Mesenchymal stem cell (in vitro differentiated cells and primary cell): Measurements from ENCODE around the gene CD8B2. TPM values are rescaled to one million over a fixed set of nuclear protein-coding genes. Genes with fewer than 3 reads are reported as not detected.
"Not testable (repeated sequence)": the region's sequence is repeated elsewhere in the genome, so short reads cannot be mapped to it uniquely, and the experiment has no call there.

ENCODE experiments used
- DNase-seq: peaks from one replicate; pipeline ENCODE4 v3.0.0-alpha.2; 2013
- H2AFZ ChIP-seq: one replicate; pipeline ENCODE4 v1.6.1; 2013; ENCODE audit warnings: low read depth, mild to moderate bottlenecking, control low read depth, inconsistent platforms, low read length, moderate library complexity
- H2AK5ac ChIP-seq: 2 replicates; pipeline ENCODE4 v1.6.1; 2013; ENCODE audit warnings: low read length, moderate library complexity, mild to moderate bottlenecking, inconsistent platforms; ENCODE audit not compliant: severe bottlenecking
- H2BK120ac ChIP-seq: one replicate; pipeline ENCODE4 v1.6.1; 2013; ENCODE audit warnings: low read depth, mild to moderate bottlenecking, inconsistent platforms, low read length, moderate library complexity
- H2BK12ac ChIP-seq, 2 experiments: one replicate each; pipeline ENCODE4 v1.6.1; 2013; ENCODE audit warnings: inconsistent platforms in 2 of 2, low read length in 2 of 2, mild to moderate bottlenecking in 2 of 2, moderate library complexity in 2 of 2, control low read depth in 1 of 2
- H2BK15ac ChIP-seq: one replicate; pipeline ENCODE4 v1.6.1; 2013; ENCODE audit warnings: mild to moderate bottlenecking, low read depth, inconsistent platforms; ENCODE audit not compliant: poor library complexity, severe bottlenecking
- H2BK5ac ChIP-seq: 2 replicates; pipeline ENCODE4 v1.6.1; 2013; ENCODE audit warnings: low read depth, mild to moderate bottlenecking, low read length, control low read depth, inconsistent platforms; ENCODE audit not compliant: poor library complexity, severe bottlenecking
- H3K14ac ChIP-seq, 2 experiments: one replicate each; pipeline ENCODE4 v1.6.1; 2013; ENCODE audit warnings: inconsistent platforms in 2 of 2, low read length in 2 of 2, control low read depth in 1 of 2, mild to moderate bottlenecking in 1 of 2, moderate library complexity in 1 of 2
- H3K18ac ChIP-seq, 2 experiments: one replicate each; pipeline ENCODE4 v1.6.1; 2013; ENCODE audit warnings: inconsistent platforms in 2 of 2, low read length in 2 of 2, control low read depth in 1 of 2, low read depth in 1 of 2, mild to moderate bottlenecking in 1 of 2
- H3K23ac ChIP-seq, 2 experiments: one replicate each; pipeline ENCODE4 v1.6.1; 2013; ENCODE audit warnings: inconsistent platforms in 2 of 2, low read length in 2 of 2, mild to moderate bottlenecking in 2 of 2, moderate library complexity in 2 of 2, control low read depth in 1 of 2
- H3K27ac ChIP-seq: 2 replicates; pipeline ENCODE4 v1.5.1; 2013; ENCODE audit warnings: mild to moderate bottlenecking, moderate library complexity, low read length, control low read depth, inconsistent platforms; ENCODE audit not compliant: poor library complexity, severe bottlenecking
- H3K27me3 ChIP-seq, 2 experiments: 2 replicates each; pipeline versions ENCODE4 v1.6.1 to v1.7.0; 2013; ENCODE audit warnings: low read length in 2 of 2, mild to moderate bottlenecking in 2 of 2, moderate library complexity in 2 of 2, control low read depth in 1 of 2, inconsistent platforms in 1 of 2; ENCODE audit not compliant: control insufficient read depth in 1 of 2, insufficient read depth in 1 of 2
- H3K36me3 ChIP-seq, 2 experiments: 2 replicates each; pipeline versions ENCODE4 v1.6.1 to v1.7.0; 2013; ENCODE audit warnings: low read length in 2 of 2, control low read depth in 1 of 2, inconsistent platforms in 1 of 2, low read depth in 1 of 2, mild to moderate bottlenecking in 1 of 2; ENCODE audit not compliant: insufficient read depth in 2 of 2, control insufficient read depth in 1 of 2
- H3K4ac ChIP-seq, 2 experiments: one replicate each; pipeline ENCODE4 v1.6.1; 2013; ENCODE audit warnings: inconsistent platforms in 2 of 2, low read length in 2 of 2, mild to moderate bottlenecking in 2 of 2, moderate library complexity in 2 of 2, control low read depth in 1 of 2, low read depth in 1 of 2
- H3K4me1 ChIP-seq: 2 replicates; pipeline ENCODE4 v1.6.1; 2013; ENCODE audit warnings: low read depth, low read length, control low read depth; ENCODE audit not compliant: control insufficient read depth, insufficient read depth
- H3K4me2 ChIP-seq: 2 replicates; pipeline ENCODE4 v1.6.1; 2013; ENCODE audit warnings: low read length, mild to moderate bottlenecking, inconsistent platforms; ENCODE audit not compliant: poor library complexity, severe bottlenecking
- H3K4me3 ChIP-seq, 2 experiments: 2 replicates each; pipeline versions ENCODE4 v1.5.1 to v1.7.0; 2013; ENCODE audit warnings: low read length in 2 of 2, mild to moderate bottlenecking in 2 of 2, control low read depth in 1 of 2, low read depth in 1 of 2; ENCODE audit not compliant: insufficient read depth in 1 of 2
- H3K79me1 ChIP-seq: replicated peaks from 2 replicates; pipeline ENCODE4 v1.6.1; 2013; ENCODE audit warnings: mild to moderate bottlenecking, control low read depth, low read length, inconsistent platforms; ENCODE audit not compliant: poor library complexity, severe bottlenecking
- H3K9ac ChIP-seq: 2 replicates; pipeline ENCODE4 v1.7.0; 2013; ENCODE audit warnings: mild to moderate bottlenecking, low read length, moderate library complexity
- H3K9me3 ChIP-seq: 2 replicates; pipeline ENCODE4 v1.7.0; 2013; ENCODE audit warnings: mild to moderate bottlenecking, low read length; ENCODE audit not compliant: control insufficient read depth
- H4K8ac ChIP-seq: one replicate; pipeline ENCODE4 v1.6.1; 2013; ENCODE audit warnings: inconsistent platforms, mild to moderate bottlenecking, low read length, moderate library complexity
- H4K91ac ChIP-seq: one replicate; pipeline ENCODE4 v1.6.1; 2013; ENCODE audit warnings: mild to moderate bottlenecking, low read length, inconsistent platforms
- WGBS: methylation state at CpG from one replicate; pipeline ENCODE4 v1.1.7; 2013; ENCODE audit warnings: mixed read lengths; 5-methylcytosine and 5-hydroxymethylcytosine counted together
- polyA plus RNA-seq, 2 experiments: library from polyadenylated mRNA; stranded (reverse); fragments of 200-250 nt; gene quantifications; one replicate each; pipeline ENCODE4 v1.2.3, GENCODE V29; 2013

CD8B2 gene
- not detected for polyA plus RNA-seq (2013, experiment 1 of 2)
- polyA plus RNA-seq (2013, experiment 2 of 2) = not detected

DNA sequence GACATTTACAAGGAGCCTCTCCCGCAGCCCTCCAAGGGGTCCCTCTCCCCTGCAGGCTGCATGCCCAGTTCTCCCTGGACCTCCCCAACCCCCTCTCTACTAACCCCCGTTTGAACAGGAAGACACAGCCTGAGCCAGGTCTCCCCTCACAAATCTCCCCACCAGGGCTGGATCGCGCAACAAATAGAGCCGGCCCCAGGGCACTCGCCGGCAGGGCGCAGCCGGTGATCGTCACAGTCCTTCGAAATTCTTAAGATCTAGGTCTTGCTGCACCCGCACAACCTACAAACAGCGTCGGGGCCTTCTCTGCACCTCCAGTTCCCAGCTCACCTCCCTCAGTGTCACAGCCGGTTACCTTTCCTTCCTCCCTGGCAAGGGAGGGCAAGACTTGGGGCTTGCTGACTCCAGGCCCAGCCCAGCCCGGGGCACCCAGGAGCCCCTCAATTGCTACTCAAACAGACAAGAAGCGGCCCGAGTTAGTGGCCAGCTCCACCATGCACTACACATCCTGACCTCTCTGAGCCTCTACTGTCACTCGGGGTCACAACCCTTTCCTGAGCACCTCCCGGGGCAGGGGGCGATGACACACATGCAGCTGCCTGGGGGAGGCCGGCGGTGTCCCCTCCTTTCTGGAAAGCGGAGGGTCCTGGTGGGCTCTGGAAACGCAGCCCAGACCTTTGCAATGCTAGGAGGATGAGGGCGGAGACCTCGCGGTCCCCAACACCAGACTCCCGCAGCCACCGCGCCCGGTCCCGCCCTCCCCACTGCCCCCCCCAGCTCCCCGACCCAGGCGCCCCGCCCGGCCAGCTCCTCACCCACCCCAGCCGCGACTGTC is at the start of gene CD8B2:
CD8B2 (plus strand) TSS at position 814 of the 835 bp plus-strand sequence. CDS start 63 bp downstream, outside the sequence.
- H3K9ac ChIP-seq, H4K8ac ChIP-seq, H2BK12ac ChIP-seq, H4K91ac ChIP-seq, H3K14ac ChIP-seq, H3K27ac ChIP-seq, H3K4me2 ChIP-seq, H3K79me1 ChIP-seq, H3K18ac ChIP-seq, H2AK5ac ChIP-seq, H3K4me1 ChIP-seq, H2BK120ac ChIP-seq, H3K4ac ChIP-seq, H3K36me3 ChIP-seq, H2BK5ac ChIP-seq, DNase-seq, H2AFZ ChIP-seq, H3K4me3 ChIP-seq, H3K23ac ChIP-seq, H3K9me3 ChIP-seq, H3K27me3 ChIP-seq, H2BK15ac ChIP-seq: not testable (repeated sequence)
- WGBS = 0% methylated on average over 4 of the region's 39 CpGs

DNA sequence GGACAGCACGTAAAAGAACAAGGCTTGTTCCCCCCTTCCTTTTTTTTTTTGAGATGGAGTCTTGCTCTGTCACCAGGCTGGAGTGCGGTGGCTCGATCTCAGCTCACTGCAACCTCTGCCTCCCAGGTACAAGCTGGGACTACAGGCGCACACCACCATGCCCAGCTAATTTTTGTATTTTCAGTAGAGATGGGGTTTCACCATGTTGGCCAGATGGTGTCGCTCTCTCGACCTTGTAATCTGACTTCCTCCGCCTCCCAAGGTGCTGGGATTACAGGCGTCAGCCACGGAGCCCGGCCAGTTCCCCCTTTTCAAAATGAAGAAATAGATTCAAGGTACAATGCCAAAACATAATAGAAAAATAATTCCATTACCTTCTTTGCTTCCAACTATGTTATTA is 25.3 kb upstream of the CD8B2 start:
- not testable (repeated sequence) for H3K14ac ChIP-seq, H2AFZ ChIP-seq, H3K36me3 ChIP-seq, H3K79me1 ChIP-seq, H3K4me3 ChIP-seq, H2AK5ac ChIP-seq, H3K18ac ChIP-seq, H2BK5ac ChIP-seq, H4K91ac ChIP-seq, H4K8ac ChIP-seq, H3K4me2 ChIP-seq, H3K9me3 ChIP-seq, DNase-seq, H2BK12ac ChIP-seq, H2BK15ac ChIP-seq, H3K23ac ChIP-seq, H3K27ac ChIP-seq, H2BK120ac ChIP-seq, H3K27me3 ChIP-seq, H3K4me1 ChIP-seq, H3K9ac ChIP-seq, H3K4ac ChIP-seq
- WGBS = 92% methylated on average over 1 of the region's 10 CpGs

DNA sequence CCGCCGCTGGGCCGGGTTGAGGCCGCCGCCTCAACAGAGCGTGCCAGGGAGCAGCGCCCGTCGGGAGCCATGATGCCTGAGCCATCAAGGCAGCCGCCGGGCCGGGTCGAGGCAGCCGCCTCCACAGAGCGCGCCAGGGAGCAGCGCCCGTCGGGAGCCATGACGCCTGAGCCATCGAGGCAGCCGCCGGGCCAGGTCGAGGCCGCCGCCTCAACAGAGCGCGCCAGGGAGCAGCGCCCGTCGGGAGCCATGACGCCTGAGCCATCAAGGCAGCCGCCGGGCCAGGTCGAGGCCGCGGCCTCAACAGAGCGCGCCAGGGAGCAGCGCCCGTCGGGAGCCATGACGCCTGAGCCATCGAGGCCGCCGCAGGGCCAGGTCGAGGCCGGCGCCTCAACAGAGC is 19.6 kb upstream of the CD8B2 start:
- not testable (repeated sequence) for H3K79me1 ChIP-seq, H3K14ac ChIP-seq, H2BK12ac ChIP-seq, H3K9ac ChIP-seq, H2BK5ac ChIP-seq, H3K4me3 ChIP-seq, H3K4me2 ChIP-seq, H4K8ac ChIP-seq, DNase-seq, H3K4me1 ChIP-seq, H3K9me3 ChIP-seq, H3K27ac ChIP-seq, H2BK15ac ChIP-seq, H2BK120ac ChIP-seq, H3K4ac ChIP-seq, H4K91ac ChIP-seq, H3K18ac ChIP-seq, H3K36me3 ChIP-seq, H2AK5ac ChIP-seq, H3K23ac ChIP-seq, H2AFZ ChIP-seq, H3K27me3 ChIP-seq
- 95% methylated on average over 36 of the region's 49 CpGs for WGBS

DNA sequence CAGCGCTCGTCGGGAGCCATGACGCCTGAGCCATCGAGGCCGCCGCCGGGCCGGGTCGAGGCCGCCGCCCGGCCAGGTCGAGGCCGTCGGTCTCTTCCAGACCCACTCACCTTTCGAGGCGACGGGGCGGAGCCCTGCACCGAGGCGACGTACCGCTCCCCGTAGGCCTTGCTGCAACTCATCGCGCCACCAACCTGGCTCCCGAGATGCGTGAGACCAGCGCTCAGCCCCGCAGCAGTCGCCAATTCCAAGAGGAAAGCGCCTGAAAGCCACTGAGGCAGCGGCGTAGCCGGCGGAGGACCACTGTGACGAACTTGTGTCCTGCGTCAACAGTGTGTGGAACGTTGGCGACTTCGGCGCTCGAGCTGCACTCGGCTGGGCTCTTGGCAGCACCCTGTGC is 19.1 kb upstream of the CD8B2 start, which contains the start of gene RGPD3:
RGPD3 (minus strand) TSS at position 307 of the 400 bp plus-strand sequence; CDS start at position 182, 125 bp downstream.
- not testable (repeated sequence) for H2BK5ac ChIP-seq, H2BK120ac ChIP-seq, H3K4me3 ChIP-seq, H2BK15ac ChIP-seq, H3K9me3 ChIP-seq, H2AFZ ChIP-seq, H3K18ac ChIP-seq, H4K91ac ChIP-seq, H3K9ac ChIP-seq, H3K4me1 ChIP-seq, H3K36me3 ChIP-seq, H3K4ac ChIP-seq, H2AK5ac ChIP-seq, H3K14ac ChIP-seq, H3K27ac ChIP-seq, H2BK12ac ChIP-seq, DNase-seq, H4K8ac ChIP-seq, H3K4me2 ChIP-seq, H3K79me1 ChIP-seq, H3K27me3 ChIP-seq, H3K23ac ChIP-seq
- 96% methylated on average over 41 of the region's 45 CpGs for WGBS
